HG02678 (cell line): ENCODE measurements around the gene TAS2R60.
"Not testable (repeated sequence)": the region's sequence is repeated elsewhere in the genome, so short reads cannot be mapped to it uniquely, and the experiment has no call there.

ENCODE experiments used
- ATAC-seq: cut with Tn5 transposase; IDR thresholded peaks from one replicate; pipeline ENCODE4 v1.9.1; 2021; ENCODE audit warnings: mild to moderate bottlenecking, moderate library complexity; ENCODE audit not compliant: unreplicated experiment

Gene TAS2R60

GRCh38 chr7:143443153-143443552, at the start of gene TAS2R60:
TSS of gene TAS2R60 (plus strand) at chr7:143443453. CDS start at chr7:143443453, 0 bp downstream.
- no peak for ATAC-seq

GRCh38 chr7:143394068-143394467, 49.2 kb upstream of the TAS2R60 start:
- ATAC-seq = no peak

- no peak for ATAC-seq
These were observed 48.5 kb upstream of the TAS2R60 start for GRCh38 chr7:143394777-143395176.

- no peak for ATAC-seq
These were observed 47.8 kb upstream of the TAS2R60 start for GRCh38 chr7:143395187-143396149.

- no peak for ATAC-seq
These were observed 47.1 kb upstream of the TAS2R60 start for GRCh38 chr7:143396182-143396581.

- ATAC-seq = no peak
These were observed 46.4 kb upstream of the TAS2R60 start for GRCh38 chr7:143396625-143397556.

GRCh38 chr7:143397710-143398530, 45.3 kb upstream of the TAS2R60 start:
- no peak for ATAC-seq

GRCh38 chr7:143398616-143399015, 44.6 kb upstream of the TAS2R60 start:
- no peak for ATAC-seq

- no peak for ATAC-seq
These were observed 44.1 kb upstream of the TAS2R60 start for GRCh38 chr7:143399151-143399550.

- ATAC-seq = no peak
These were observed 43.6 kb upstream of the TAS2R60 start for GRCh38 chr7:143399642-143400041.

- ATAC-seq = no peak
These were observed 42.0 kb upstream of the TAS2R60 start for GRCh38 chr7:143401265-143401664.

- ATAC-seq = not testable (repeated sequence)
These were observed 41.0 kb upstream of the TAS2R60 start for GRCh38 chr7:143402233-143402632.

- no peak for ATAC-seq
These were observed 37.9 kb upstream of the TAS2R60 start for GRCh38 chr7:143405173-143406001.

- ATAC-seq = no peak
These were observed 37.3 kb upstream of the TAS2R60 start for GRCh38 chr7:143406002-143406357.

GRCh38 chr7:143407287-143408251, 35.7 kb upstream of the TAS2R60 start:
- ATAC-seq = no peak

GRCh38 chr7:143408252-143408685, 35.0 kb upstream of the TAS2R60 start:
- ATAC-seq = no peak

- ATAC-seq = no peak
These were observed 34.3 kb upstream of the TAS2R60 start, which contains the start of gene EPHA1 for GRCh38 chr7:143408686-143409561. TSS of gene EPHA1 (minus strand) at chr7:143408856. CDS start at chr7:143408805, 51 bp downstream.
